Measurements from ENCODE around the gene PDIA6. TPM values are rescaled to one million over a fixed set of nuclear protein-coding genes. Genes with fewer than 3 reads are reported as not detected.

The PDIA6 gene
- total and polyA plus RNA-seq, 10 of the 15 experiments (the other 5 are each of a cell fraction or from before 2014, with no cell fraction given) = 148 to 526 (median 209) TPM

GRCh38 chr2:10786240-10786982, 26.2 kb downstream of the PDIA6 start:
- 97% methylated on average over 12 of the region's 12 CpGs for WGBS (ENCODE audit: insufficient coverage, insufficient replicate concordance, low lambda C conversion rate, missing lambda C conversion rate)
- Histone ChIP-seq H4K20me1 (ENCODE audit: control insufficient read depth, insufficient read depth) (no peaks in the 10 kb centered on the region), H3K4me1 (ENCODE audit: control insufficient read depth, insufficient read depth, low read length) (peaks cover 5% of the 10 kb centered on the region), H3K79me2 (ENCODE audit: control insufficient read depth, insufficient read depth, low read length) (no peaks in the 10 kb centered on the region), H3K27ac (ENCODE audit: control insufficient read depth, insufficient read depth) (no peak overlapping the region), H3K27me3 (replicated peaks in 1 of 2; ENCODE audit: control insufficient read depth in 2 of 2, insufficient read depth in 2 of 2, low read length in 1 of 2) (no peaks in the 10 kb centered on the region), H3K36me3 (ENCODE audit: control insufficient read depth in 2 of 2, insufficient read depth in 2 of 2, low read length in 1 of 2) (peaks cover 22 to 74% of the 10 kb centered on the region in 2 experiments), H3K9ac (ENCODE audit: control insufficient read depth, insufficient read depth, low read length) (no peak overlapping the region), H3K4me3 (no peak overlapping the region), H2AFZ (ENCODE audit: control insufficient read depth, low read depth, low read length) (no peak overlapping the region), H3K9me3 (replicated peaks; ENCODE audit: control insufficient read depth, insufficient read depth, low read length) (no peaks in the 10 kb centered on the region), H3K4me2 (ENCODE audit: control insufficient read depth, insufficient read depth) (no peak overlapping the region)
- no peak for TF ChIP-seq SIN3A (IDR thresholded peaks at IDR 0.05; ENCODE audit: low read depth, low read length)
- no peak for TF ChIP-seq POU2F2 (IDR thresholded peaks at IDR 0.05; ENCODE audit: borderline replicate concordance, low read depth, low read length)
- no peak for TF ChIP-seq PRDM15 (CRISPR knock-in tag; IDR thresholded peaks at IDR 0.05)
- TF ChIP-seq POLR2A (IDR thresholded peaks at IDR 0.05; ENCODE audit: low read depth, low read length) = peak; percentile 24; the same call in 1 of the 2 replicates
- CTCF ChIA-PET = interaction anchor here (0.8 to 2.8 kb wide), 3 partner anchors 14 to 46 kb away, joined by 3 to 10 read pairs (median 5); no protein-coding TSS in a partner anchor
- POLR2A ChIA-PET = no interaction called here
- ATAC-seq (no peak), FAIRE-seq (no peak), DNase-seq (ENCODE audit: low read depth, low spot score) (no peak)
- SMC1A ChIA-PET (ENCODE audit: uncharacterized antibody, unreplicated experiment) = interaction anchor here (0.8 to 1.2 kb wide), 2 partner anchors 10 to 46 kb away, joined by 3 read pairs; no protein-coding TSS in a partner anchor
- intact Hi-C loops (cut with micrococcal nuclease; ENCODE audit: unreplicated experiment) (loop anchor here (2.0 kb wide), 1 partner anchor 42 kb away; no protein-coding TSS in a partner anchor), in situ Hi-C loops (cut with MboI) (no loop called here)
- BruUV-seq (replicated peaks) = TSS peak; percentile 14
- RAD21 ChIA-PET (ENCODE audit: unreplicated experiment) = no interaction called here

All from GM12878 (cell line).